ENCODE measurements around the gene CRYBA4.

Gene CRYBA4

GRCh38 chr22:26642465-26643417 is 21.0 kb downstream of the CRYBA4 start:
- Histone ChIP-seq H3K27me3 (replicated peaks; ENCODE audit: control insufficient read depth, insufficient read depth, low read length, poor library complexity, severe bottlenecking) (no peaks in the 10 kb centered on the region), H3K27ac (ENCODE audit: insufficient read depth, low read length, poor library complexity, severe bottlenecking) (peak overlapping the region; percentile 65), H3K4me3 (ENCODE audit: insufficient read depth, low read depth, low read length, poor library complexity, severe bottlenecking) (no peak overlapping the region), H3K36me3 (ENCODE audit: control insufficient read depth, insufficient read depth, low read length) (no peaks in the 10 kb centered on the region), H3K9me3 (ENCODE audit: control insufficient read depth, low read length) (no peaks in the 10 kb centered on the region), H3K4me1 (ENCODE audit: control insufficient read depth, insufficient read depth, low read length, poor library complexity, severe bottlenecking) (peaks cover 44% of the 10 kb centered on the region)
- peak; percentile 46 to 62 (median 62) for DNase-seq

- Histone ChIP-seq H3K27ac (ENCODE audit: insufficient read depth, low read length, poor library complexity, severe bottlenecking) (peak overlapping the region; percentile 65), H3K4me1 (ENCODE audit: control insufficient read depth, insufficient read depth, low read length, poor library complexity, severe bottlenecking) (peaks cover 51% of the 10 kb centered on the region), H3K36me3 (ENCODE audit: control insufficient read depth, insufficient read depth, low read length) (no peaks in the 10 kb centered on the region)
Observed at GRCh38 chr22:26643418-26644100, 21.8 kb downstream of the CRYBA4 start.

DNA sequence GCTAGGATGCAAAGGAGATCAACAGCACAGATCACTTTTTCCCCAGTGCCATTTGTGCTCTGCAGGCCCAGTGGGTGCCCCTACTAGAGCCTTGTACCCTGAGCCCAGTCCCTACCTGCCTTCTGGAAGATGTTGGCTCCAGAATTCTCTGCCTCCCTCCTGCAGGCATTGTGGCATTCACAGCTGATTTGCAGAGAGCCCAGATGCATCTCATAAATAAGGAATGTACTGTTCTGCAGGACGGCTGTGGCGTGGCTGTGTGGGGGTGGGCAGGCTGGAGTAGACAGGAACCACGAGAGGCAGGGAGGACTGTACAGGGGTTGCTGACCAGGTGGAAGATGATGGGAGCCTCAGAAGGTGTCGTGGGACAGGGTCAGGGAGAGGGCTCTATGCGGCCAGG is 24.4 kb downstream of the CRYBA4 start:
- peaks cover 57% of the 10 kb centered on the region for H3K4me1 ChIP-seq (ENCODE audit: control insufficient read depth, insufficient read depth, low read length, poor library complexity, severe bottlenecking)
- no peak for DNase-seq
- no peaks in the 10 kb centered on the region for H3K36me3 ChIP-seq (ENCODE audit: control insufficient read depth, insufficient read depth, low read length)
- no peak overlapping the region for H3K4me3 ChIP-seq (ENCODE audit: insufficient read depth, low read depth, low read length, poor library complexity, severe bottlenecking)
- no peak overlapping the region for H3K27ac ChIP-seq (ENCODE audit: insufficient read depth, low read length, poor library complexity, severe bottlenecking)
- H3K27me3 ChIP-seq (replicated peaks; ENCODE audit: control insufficient read depth, insufficient read depth, low read length, poor library complexity, severe bottlenecking) = no peaks in the 10 kb centered on the region
- H3K9me3 ChIP-seq (ENCODE audit: control insufficient read depth, low read length) = no peaks in the 10 kb centered on the region

More at GRCh38 chr22:26643418-26644100, 21.8 kb downstream of the CRYBA4 start:
- Histone ChIP-seq H3K27me3 (replicated peaks; ENCODE audit: control insufficient read depth, insufficient read depth, low read length, poor library complexity, severe bottlenecking) (no peaks in the 10 kb centered on the region), H3K9me3 (ENCODE audit: control insufficient read depth, low read length) (no peaks in the 10 kb centered on the region), H3K4me3 (ENCODE audit: insufficient read depth, low read depth, low read length, poor library complexity, severe bottlenecking) (no peak overlapping the region)
- DNase-seq = no peak

DNA sequence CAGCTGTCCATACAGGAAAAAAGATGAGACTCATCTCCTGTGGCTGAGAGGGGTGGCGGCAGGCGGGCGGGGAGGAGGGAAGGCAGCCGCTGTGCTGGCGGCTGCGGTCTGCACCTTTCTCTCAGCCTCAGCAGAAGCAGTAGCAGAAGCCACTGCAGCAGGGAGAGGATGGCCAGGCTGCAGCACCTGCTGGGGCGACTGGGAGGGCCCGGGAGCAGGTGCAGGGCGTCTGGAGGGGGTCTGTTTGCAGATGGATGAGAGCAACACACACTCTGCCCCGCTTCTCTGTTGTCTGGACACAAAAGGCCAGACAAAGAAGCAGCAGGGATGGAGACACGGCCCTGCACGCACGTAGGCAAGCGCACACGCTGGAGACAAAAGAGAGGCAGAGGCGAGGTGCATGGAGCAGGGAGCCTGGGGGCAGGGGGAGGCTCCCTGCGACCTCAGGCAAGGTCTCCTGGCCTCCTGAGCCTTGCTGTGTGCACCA is 26.3 kb downstream of the CRYBA4 start:
- H3K9me3 ChIP-seq (ENCODE audit: control insufficient read depth, low read length) = no peaks in the 10 kb centered on the region
- H3K4me3 ChIP-seq (ENCODE audit: insufficient read depth, low read depth, low read length, poor library complexity, severe bottlenecking) = no peak overlapping the region
- peaks cover 39% of the 10 kb centered on the region for H3K4me1 ChIP-seq (ENCODE audit: control insufficient read depth, insufficient read depth, low read length, poor library complexity, severe bottlenecking)
- peak in 2 of 3 donors; percentile 20 to 24 for DNase-seq
- no peaks in the 10 kb centered on the region for H3K36me3 ChIP-seq (ENCODE audit: control insufficient read depth, insufficient read depth, low read length)
- H3K27ac ChIP-seq (ENCODE audit: insufficient read depth, low read length, poor library complexity, severe bottlenecking) = peak overlapping the region; percentile 8
- H3K27me3 ChIP-seq (replicated peaks; ENCODE audit: control insufficient read depth, insufficient read depth, low read length, poor library complexity, severe bottlenecking) = no peaks in the 10 kb centered on the region

DNA sequence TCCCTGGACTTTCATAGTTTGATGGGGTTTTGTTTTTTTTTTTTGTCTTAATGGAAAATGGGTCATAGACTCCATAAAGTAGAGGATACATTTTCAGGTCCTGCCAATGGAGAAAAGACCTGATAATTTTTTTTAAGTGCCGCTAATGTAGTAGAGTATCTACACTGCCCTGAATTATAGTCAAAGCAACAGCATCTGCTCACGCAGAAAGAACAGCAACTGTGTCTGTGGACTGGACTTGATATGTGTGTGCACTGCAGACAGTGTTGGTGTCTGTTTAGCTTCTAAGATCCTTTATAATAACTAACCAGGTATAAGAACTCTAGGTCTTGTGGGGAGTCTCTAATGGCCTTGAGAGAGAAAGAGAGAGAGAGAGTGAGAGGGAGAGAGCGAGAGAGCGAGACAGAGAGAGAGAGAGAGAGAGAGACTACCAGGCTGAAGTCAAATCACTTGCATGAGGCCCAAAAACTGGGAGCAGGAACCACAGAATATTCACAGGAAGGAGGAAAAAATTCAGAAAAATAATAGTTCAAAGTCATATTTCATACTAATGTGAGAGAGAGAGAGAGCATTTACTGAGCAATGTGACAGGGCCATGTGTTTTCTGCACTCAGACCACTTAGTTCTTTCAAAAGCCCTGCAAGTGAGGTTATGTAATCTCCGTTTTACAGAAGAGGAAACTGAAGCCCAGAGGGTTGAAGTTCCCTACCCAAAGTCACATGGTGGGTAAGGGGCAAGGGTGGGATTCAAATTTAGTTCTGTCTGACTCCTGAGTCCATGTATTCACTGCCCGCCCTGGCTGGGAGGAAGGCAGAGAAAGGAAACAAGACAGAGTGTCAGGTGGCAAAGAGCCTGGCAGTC is 27.0 kb downstream of the CRYBA4 start:
- H3K36me3 ChIP-seq (ENCODE audit: control insufficient read depth, insufficient read depth, low read length) = no peaks in the 10 kb centered on the region
- no peak overlapping the region for H3K4me3 ChIP-seq (ENCODE audit: insufficient read depth, low read depth, low read length, poor library complexity, severe bottlenecking)
- no peaks in the 10 kb centered on the region for H3K27me3 ChIP-seq (replicated peaks; ENCODE audit: control insufficient read depth, insufficient read depth, low read length, poor library complexity, severe bottlenecking)
- no peak for DNase-seq
- H3K4me1 ChIP-seq (ENCODE audit: control insufficient read depth, insufficient read depth, low read length, poor library complexity, severe bottlenecking) = peaks cover 34% of the 10 kb centered on the region
- no peaks in the 10 kb centered on the region for H3K9me3 ChIP-seq (ENCODE audit: control insufficient read depth, low read length)
- H3K27ac ChIP-seq (ENCODE audit: insufficient read depth, low read length, poor library complexity, severe bottlenecking) = peak overlapping the region; percentile 8

- no peak overlapping the region for H3K4me3 ChIP-seq (ENCODE audit: insufficient read depth, low read depth, low read length, poor library complexity, severe bottlenecking)
- H3K27ac ChIP-seq (ENCODE audit: insufficient read depth, low read length, poor library complexity, severe bottlenecking) = no peak overlapping the region
- no peaks in the 10 kb centered on the region for H3K27me3 ChIP-seq (replicated peaks; ENCODE audit: control insufficient read depth, insufficient read depth, low read length, poor library complexity, severe bottlenecking)
- DNase-seq = no peak
- no peaks in the 10 kb centered on the region for H3K36me3 ChIP-seq (ENCODE audit: control insufficient read depth, insufficient read depth, low read length)
- H3K9me3 ChIP-seq (ENCODE audit: control insufficient read depth, low read length) = no peaks in the 10 kb centered on the region
- H3K4me1 ChIP-seq (ENCODE audit: control insufficient read depth, insufficient read depth, low read length, poor library complexity, severe bottlenecking) = peaks cover 20% of the 10 kb centered on the region
Observed at GRCh38 chr22:26650722-26651421, 29.1 kb downstream of the CRYBA4 start.

DNA sequence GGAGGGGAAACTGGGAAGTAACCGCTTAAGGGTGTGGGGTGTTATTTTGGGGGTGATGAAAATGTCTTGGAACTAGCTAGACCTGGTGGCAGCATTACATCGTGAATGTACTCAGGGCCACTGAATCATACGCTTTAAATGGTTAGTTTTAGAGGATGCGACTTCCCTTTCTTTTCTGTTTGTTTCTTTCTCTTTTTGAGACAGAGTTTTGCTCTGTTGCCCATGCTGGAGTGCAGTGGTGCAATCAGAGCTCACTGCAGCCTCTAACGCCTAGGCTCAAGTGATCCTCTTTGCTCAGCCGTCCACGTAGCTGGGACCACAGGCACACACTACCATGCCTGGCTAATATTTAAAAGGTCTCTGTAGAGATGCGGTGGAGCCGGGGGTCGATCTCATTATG is 30.1 kb downstream of the CRYBA4 start:
- H3K4me3 ChIP-seq (ENCODE audit: insufficient read depth, low read depth, low read length, poor library complexity, severe bottlenecking) = no peak overlapping the region
- no peak overlapping the region for H3K27ac ChIP-seq (ENCODE audit: insufficient read depth, low read length, poor library complexity, severe bottlenecking)
- no peaks in the 10 kb centered on the region for H3K36me3 ChIP-seq (ENCODE audit: control insufficient read depth, insufficient read depth, low read length)
- H3K4me1 ChIP-seq (ENCODE audit: control insufficient read depth, insufficient read depth, low read length, poor library complexity, severe bottlenecking) = peaks cover 22% of the 10 kb centered on the region
- H3K9me3 ChIP-seq (ENCODE audit: control insufficient read depth, low read length) = no peaks in the 10 kb centered on the region
- no peaks in the 10 kb centered on the region for H3K27me3 ChIP-seq (replicated peaks; ENCODE audit: control insufficient read depth, insufficient read depth, low read length, poor library complexity, severe bottlenecking)
- DNase-seq = no peak

DNA sequence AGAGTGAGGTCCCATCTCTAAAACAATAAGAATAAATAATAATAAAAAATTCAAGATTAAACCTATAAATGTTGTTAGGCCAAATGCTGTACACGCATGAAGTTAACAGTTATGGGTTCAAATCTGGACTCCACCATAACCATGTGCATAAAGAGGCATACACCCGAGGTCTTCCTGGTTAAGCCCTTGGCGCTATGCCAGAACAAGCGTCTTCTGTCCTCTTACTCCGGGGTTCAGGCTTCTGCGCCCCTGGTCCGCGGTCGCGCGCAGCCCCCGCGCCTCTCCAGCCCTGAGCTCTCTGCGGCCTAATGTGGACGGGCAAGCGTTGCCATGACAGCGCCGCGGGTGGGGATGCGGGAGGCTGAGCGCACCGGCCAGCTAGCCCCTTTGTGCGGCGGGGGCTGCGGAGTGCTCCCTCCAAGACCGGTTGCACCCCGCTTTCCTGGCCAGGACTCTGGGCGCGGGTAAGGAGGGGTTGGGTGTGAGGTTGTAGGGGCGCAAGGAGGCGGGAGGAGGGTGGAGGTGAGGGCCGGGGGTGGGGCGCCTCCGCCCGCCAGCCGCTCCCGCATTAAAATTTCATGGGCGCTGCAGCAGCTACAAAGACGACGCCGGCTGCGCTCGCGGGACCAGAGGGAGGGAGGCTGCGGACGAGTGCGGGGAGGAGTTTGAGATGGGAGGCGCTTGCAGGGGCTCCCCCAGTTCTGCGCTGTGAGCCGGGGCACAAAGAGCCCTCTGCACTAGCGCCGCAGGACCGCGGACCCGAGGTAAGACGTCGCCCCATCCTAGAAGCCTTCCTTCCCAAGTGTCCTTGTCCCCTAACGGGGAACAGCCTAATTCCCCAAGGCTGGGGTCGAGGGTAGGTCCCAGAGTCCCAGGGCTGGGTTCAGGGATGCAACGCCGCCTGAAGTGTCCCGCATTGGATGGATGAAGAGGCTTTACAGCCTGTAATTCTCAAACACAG is 35.4 kb downstream of the CRYBA4 start, which contains the start of gene MIAT:
TSS of gene MIAT (plus strand) at position 698 of the 961 bp plus-strand sequence.
- H3K27ac ChIP-seq (ENCODE audit: insufficient read depth, low read length, poor library complexity, severe bottlenecking) = peak within 1 kb of the TSS; percentile 50
- H3K36me3 ChIP-seq (ENCODE audit: control insufficient read depth, insufficient read depth, low read length) = no peaks in the 10 kb centered on the region
- peak; percentile 53 to 56 (median 55) for DNase-seq
- no peaks in the 10 kb centered on the region for H3K9me3 ChIP-seq (ENCODE audit: control insufficient read depth, low read length)
- peak within 1 kb of the TSS; percentile 81 for H3K4me3 ChIP-seq (ENCODE audit: insufficient read depth, low read depth, low read length, poor library complexity, severe bottlenecking)
- H3K27me3 ChIP-seq (replicated peaks; ENCODE audit: control insufficient read depth, insufficient read depth, low read length, poor library complexity, severe bottlenecking) = no peaks in the 10 kb centered on the region
- peaks cover 27% of the 10 kb centered on the region for H3K4me1 ChIP-seq (ENCODE audit: control insufficient read depth, insufficient read depth, low read length, poor library complexity, severe bottlenecking)
